Midbrain (tissue), 1 donor: Measurements from ENCODE around the gene GPRASP3.

Experiments
- DNase-seq: peaks from one replicate; lab custom pipeline; 2025; lab: John Stamatoyannopoulos, UW

The GPRASP3 gene

GRCh38 chrX:102765217-102765616 is 44.7 kb downstream of the GPRASP3 start:
- DNase-seq = no peak

GRCh38 chrX:102765809-102766208 is 45.3 kb downstream of the GPRASP3 start:
- DNase-seq = no peak

- DNase-seq = no peak
These were observed 46.7 kb downstream of the GPRASP3 start for GRCh38 chrX:102767287-102767686.

DNA sequence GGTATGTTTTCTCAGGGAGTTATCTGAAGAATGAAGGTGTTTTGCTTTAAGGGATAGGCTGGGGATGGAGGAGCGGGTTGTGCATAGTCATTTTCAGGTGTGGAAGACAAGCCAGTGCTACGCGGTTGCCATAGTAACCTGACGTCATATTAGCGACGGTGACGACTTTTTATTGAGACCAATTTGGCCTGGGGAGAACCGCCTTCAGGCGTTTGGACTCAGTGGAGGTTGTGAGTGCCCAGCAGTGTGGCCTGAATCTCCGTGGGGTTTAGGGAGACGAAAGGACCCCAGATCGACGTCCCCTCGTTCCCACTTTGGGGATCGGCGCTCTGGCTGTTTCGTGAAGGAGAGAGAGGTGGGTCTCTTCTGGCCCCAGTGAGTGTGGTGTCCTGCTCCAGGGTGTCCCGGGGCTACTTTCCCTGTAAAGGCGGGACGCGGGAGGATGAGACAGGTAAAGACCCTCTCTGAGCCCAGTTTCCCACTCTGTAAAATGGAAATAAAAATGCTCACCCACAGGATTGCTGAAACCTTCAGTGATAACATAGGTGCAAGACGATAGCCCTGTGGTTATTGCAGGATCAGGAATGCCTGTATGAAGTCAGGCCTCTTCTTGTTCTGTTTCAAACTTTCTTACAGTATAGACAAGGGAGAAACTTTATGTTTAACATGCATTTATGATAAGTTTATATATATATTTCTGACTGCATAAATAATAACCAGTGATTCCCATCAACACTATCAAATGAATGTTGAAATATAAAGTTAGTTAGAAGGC is 48.6 kb downstream of the GPRASP3 start:
- DNase-seq = peak; percentile 50
